BLaER1 (cell line): ENCODE results near the gene ARHGAP24.
A peak's percentile ranks its signal among the peaks of the same experiment; 100 is the strongest.
"Not testable (repeated sequence)": the region's sequence is repeated elsewhere in the genome, so short reads cannot be mapped to it uniquely, and the experiment has no call there.

Source experiments
- H3K27ac ChIP-seq: shearing (Covaris generic); formaldehyde crosslinking; 2 replicates; pipeline ENCODE4 v1.8.1; 2022
- H3K27me3 ChIP-seq: shearing (Covaris generic); formaldehyde crosslinking; 2 replicates; pipeline ENCODE4 v1.8.1; 2022
- H3K36me3 ChIP-seq: shearing (Covaris generic); formaldehyde crosslinking; 2 replicates; pipeline ENCODE4 v1.8.1; 2022
- H3K4me1 ChIP-seq: shearing (Covaris generic); formaldehyde crosslinking; 2 replicates; pipeline ENCODE4 v1.8.1; 2022
- H3K4me2 ChIP-seq: shearing (Covaris generic); formaldehyde crosslinking; 2 replicates; pipeline ENCODE4 v1.8.1; 2022
- H3K4me3 ChIP-seq: shearing (Covaris generic); formaldehyde crosslinking; 2 replicates; pipeline ENCODE4 v1.8.1; 2022
- H3K9ac ChIP-seq: shearing (Covaris generic); formaldehyde crosslinking; 2 replicates; pipeline ENCODE4 v1.8.1; 2022
- H3K9me3 ChIP-seq: shearing (Covaris generic); formaldehyde crosslinking; 2 replicates; pipeline ENCODE4 v1.8.1; 2022
- H4K20me1 ChIP-seq: shearing (Covaris generic); formaldehyde crosslinking; 2 replicates; pipeline ENCODE4 v1.8.1; 2022
- Cebpa-rat ChIP-seq: shearing (Covaris generic); IDR thresholded peaks from 2 replicates; pipeline ENCODE4 v1.8.1; 2022

ARHGAP24 gene

DNA sequence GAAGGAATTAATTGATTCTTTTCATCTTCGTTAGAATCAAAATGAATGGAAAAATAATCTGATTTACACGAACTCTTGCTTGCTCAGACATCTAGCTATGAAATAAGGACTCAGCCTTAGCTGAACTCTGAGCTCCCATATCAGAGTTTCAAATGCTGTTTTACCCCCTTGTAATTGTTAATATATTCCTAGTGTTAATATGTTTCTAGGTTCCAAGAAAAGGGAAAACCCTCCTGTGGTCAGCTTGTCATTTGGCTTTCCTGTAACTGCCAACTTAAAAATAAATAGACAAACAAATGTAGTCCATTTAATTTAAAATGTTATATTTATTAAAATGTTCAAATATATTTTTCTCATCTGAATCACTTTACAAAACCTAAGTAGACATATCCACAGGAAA is 432.1 kb downstream of the ARHGAP24 start:
- H4K20me1 ChIP-seq, result no peaks in the 10 kb centered on the region
- H3K4me1 ChIP-seq, result no peaks in the 10 kb centered on the region
- H3K4me2 ChIP-seq, result no peak overlapping the region
- no peak overlapping the region for H3K4me3 ChIP-seq
- H3K36me3 ChIP-seq, result no peaks in the 10 kb centered on the region
- H3K27me3 ChIP-seq, result no peaks in the 10 kb centered on the region
- no peak for TF ChIP-seq Cebpa-rat
- H3K9me3 ChIP-seq, result no peaks in the 10 kb centered on the region
- H3K9ac ChIP-seq, result no peak overlapping the region
- no peak overlapping the region for H3K27ac ChIP-seq

DNA sequence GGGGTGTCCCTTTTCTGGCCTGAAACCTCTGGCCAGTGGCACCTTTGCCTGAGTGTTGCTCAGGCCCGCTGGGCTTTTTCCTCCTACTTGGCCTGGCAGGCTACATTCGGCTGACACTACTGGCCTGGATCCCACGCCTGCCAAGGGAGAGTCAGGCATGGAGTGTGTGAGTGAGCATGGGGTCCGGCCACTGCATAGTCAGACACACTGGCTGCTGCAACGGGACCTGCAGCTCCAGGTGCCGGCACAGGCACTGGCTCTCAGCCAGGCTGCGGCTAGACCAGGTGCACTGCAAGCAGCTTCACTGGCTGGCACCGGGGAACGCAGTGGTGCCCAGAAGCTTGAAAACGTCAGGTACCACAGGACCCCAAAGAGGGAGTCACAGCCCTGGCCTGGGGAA is 434.9 kb downstream of the ARHGAP24 start:
- no peak overlapping the region for H3K4me3 ChIP-seq
- H3K4me1 ChIP-seq, result no peaks in the 10 kb centered on the region

DNA sequence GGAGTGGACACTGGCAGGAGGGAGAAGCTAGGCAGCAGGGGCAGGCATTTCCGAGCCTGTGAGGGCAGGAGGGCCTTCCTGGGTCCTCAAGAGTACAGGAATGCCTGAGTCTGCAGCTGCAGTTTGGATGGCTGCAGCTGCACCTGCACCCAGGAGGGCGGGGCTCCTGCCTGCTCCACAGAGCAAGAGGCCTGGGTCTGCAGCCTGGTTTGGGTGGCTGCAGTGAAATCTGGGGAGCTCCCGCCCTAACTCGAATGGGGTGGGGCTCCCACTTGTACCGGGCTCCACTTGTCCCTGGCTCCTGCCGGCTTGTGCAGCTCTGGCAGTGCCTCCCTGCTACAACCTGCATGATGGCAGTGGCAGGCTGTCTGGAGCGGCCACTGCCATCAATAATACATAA is 436.0 kb downstream of the ARHGAP24 start:
- Histone ChIP-seq H3K27me3 (no peaks in the 10 kb centered on the region), H3K9me3 (no peaks in the 10 kb centered on the region), H3K4me3 (no peak overlapping the region), H3K4me2 (no peak overlapping the region), H3K9ac (no peak overlapping the region), H3K4me1 (no peaks in the 10 kb centered on the region), H3K36me3 (no peaks in the 10 kb centered on the region), H4K20me1 (no peaks in the 10 kb centered on the region), H3K27ac (no peak overlapping the region)
- TF ChIP-seq Cebpa-rat, result no peak

More for the DNA sequence above, 434.9 kb downstream of the ARHGAP24 start:
- H3K9ac ChIP-seq, result no peak overlapping the region
- no peaks in the 10 kb centered on the region for H4K20me1 ChIP-seq
- H3K36me3 ChIP-seq, result no peaks in the 10 kb centered on the region
- H3K9me3 ChIP-seq, result no peaks in the 10 kb centered on the region
- H3K4me2 ChIP-seq, result no peak overlapping the region
- H3K27me3 ChIP-seq, result no peaks in the 10 kb centered on the region
- H3K27ac ChIP-seq, result no peak overlapping the region
- no peak for TF ChIP-seq Cebpa-rat

DNA sequence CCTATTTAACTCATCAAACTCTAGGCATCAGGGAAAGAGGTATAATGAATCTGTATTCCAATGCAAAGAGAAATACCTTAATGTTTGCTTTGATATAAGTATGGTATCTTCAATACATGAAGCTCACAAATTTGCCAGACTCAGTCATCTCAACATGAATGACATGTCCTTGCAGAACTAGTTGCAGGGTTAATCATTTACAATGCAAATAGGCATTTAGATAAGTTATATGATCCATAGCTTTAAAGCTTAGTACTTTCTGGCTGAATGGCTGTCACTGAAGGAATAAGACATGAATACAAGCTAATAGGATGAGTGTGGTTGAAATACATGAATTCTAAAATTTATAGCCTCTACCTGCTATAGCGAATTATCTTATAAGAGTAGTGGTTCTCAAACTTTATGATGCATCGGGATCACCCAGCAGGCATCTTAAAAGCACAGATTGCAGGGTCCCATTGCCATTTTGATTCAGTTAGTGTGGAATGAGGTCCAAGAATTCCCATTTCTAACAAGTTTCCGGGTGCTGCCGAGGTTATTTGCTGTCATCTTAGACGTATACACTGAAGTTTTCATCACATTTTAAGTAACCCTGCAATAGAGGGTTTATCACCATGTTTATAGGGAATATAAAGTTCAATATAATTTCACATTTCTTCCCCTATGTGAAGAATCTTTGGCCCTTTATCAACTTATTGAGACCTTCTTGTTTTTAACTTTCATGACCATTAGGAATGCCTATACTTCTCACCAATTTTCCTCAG is 439.2 kb downstream of the ARHGAP24 start:
- no peaks in the 10 kb centered on the region for H4K20me1 ChIP-seq
- no peaks in the 10 kb centered on the region for H3K9me3 ChIP-seq
- TF ChIP-seq Cebpa-rat, result no peak
- no peaks in the 10 kb centered on the region for H3K36me3 ChIP-seq
- no peak overlapping the region for H3K27ac ChIP-seq
- no peak overlapping the region for H3K4me3 ChIP-seq
- no peaks in the 10 kb centered on the region for H3K27me3 ChIP-seq
- H3K4me1 ChIP-seq, result no peaks in the 10 kb centered on the region
- H3K9ac ChIP-seq, result no peak overlapping the region
- H3K4me2 ChIP-seq, result no peak overlapping the region

DNA sequence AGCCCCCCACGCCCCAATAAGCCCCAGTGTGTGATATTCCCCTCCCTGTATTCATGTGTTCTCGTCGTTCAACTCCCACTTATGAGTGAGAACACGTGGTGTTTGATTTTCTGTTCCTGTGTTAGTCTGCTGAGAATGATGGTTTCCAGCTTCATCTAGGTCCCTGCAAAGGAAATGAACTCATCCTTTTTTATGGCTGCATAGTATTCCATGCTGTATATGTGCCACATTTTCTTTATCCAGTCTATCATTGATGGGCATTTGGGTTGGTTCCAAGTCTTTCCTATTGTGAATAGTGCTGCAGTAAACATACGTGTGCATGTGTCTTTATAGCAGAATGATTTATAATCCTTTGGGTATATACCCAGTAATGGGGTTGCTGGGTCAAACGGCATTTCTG is 440.6 kb downstream of the ARHGAP24 start:
- H3K27me3 ChIP-seq, H3K9me3 ChIP-seq, H3K4me1 ChIP-seq, H3K4me3 ChIP-seq, H3K9ac ChIP-seq, H4K20me1 ChIP-seq, H3K36me3 ChIP-seq, H3K4me2 ChIP-seq, H3K27ac ChIP-seq: not testable (repeated sequence)

DNA sequence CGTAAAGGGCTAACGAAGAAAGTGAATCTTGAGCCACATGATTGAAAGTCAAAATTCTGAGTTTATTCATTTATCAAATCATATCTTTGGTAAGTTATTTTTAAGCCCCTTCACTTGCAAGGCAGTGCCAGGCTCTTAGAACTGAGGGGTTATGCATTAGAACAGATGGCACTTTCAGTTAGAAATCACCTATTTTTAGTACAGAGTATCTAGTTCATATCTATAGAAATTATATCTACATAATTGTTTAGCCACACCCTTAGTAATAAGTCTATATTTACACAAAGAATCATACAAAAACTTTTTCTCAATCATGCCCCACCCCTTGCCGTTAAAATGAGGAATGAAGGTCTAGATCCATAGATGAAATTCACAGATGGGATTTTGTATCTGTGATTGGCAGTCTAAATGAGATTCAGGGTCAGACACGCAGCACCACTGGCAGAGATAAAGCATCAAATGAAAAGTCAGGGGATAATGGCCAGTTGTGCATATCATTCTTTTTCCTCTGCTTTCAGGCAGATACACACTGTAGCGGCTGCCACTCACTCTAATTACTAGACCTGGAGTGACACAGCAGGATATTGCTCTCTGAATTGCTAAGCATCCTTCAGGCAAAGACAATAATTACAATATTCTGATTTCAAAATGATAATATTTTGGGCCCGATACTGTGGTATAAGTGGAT is 444.4 kb downstream of the ARHGAP24 start:
- Histone ChIP-seq H3K4me3 (no peak overlapping the region), H3K4me2 (no peak overlapping the region), H3K36me3 (no peaks in the 10 kb centered on the region), H3K4me1 (no peaks in the 10 kb centered on the region), H3K27me3 (no peaks in the 10 kb centered on the region), H4K20me1 (no peaks in the 10 kb centered on the region), H3K9ac (no peak overlapping the region), H3K9me3 (no peaks in the 10 kb centered on the region), H3K27ac (no peak overlapping the region)
- TF ChIP-seq Cebpa-rat, result no peak

DNA sequence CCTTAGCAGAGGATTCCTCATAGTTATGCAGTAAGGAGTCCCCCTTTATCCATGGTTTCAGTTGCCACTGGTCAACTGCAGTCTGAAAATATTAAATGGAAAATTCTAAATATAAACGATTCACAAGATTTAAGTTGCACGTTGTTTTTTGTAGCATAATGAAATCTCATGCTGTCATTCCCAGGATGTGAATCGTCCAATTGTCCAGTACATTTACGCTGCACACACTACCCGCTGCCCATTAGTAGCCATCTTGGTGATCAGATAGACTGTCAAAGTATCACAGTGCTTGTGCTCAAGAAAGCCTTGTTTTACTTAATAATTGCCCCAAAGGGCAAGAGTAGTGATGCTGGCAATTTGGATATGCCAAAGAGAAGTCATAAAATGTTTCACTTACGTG is 450.1 kb downstream of the ARHGAP24 start:
- Histone ChIP-seq H3K9me3 (no peaks in the 10 kb centered on the region), H3K4me3 (no peak overlapping the region), H3K27ac (no peak overlapping the region), H3K27me3 (no peaks in the 10 kb centered on the region), H3K36me3 (no peaks in the 10 kb centered on the region), H3K4me2 (no peak overlapping the region), H3K9ac (no peak overlapping the region), H4K20me1 (no peaks in the 10 kb centered on the region), H3K4me1 (peaks cover 23% of the 10 kb centered on the region)
- no peak for TF ChIP-seq Cebpa-rat

DNA sequence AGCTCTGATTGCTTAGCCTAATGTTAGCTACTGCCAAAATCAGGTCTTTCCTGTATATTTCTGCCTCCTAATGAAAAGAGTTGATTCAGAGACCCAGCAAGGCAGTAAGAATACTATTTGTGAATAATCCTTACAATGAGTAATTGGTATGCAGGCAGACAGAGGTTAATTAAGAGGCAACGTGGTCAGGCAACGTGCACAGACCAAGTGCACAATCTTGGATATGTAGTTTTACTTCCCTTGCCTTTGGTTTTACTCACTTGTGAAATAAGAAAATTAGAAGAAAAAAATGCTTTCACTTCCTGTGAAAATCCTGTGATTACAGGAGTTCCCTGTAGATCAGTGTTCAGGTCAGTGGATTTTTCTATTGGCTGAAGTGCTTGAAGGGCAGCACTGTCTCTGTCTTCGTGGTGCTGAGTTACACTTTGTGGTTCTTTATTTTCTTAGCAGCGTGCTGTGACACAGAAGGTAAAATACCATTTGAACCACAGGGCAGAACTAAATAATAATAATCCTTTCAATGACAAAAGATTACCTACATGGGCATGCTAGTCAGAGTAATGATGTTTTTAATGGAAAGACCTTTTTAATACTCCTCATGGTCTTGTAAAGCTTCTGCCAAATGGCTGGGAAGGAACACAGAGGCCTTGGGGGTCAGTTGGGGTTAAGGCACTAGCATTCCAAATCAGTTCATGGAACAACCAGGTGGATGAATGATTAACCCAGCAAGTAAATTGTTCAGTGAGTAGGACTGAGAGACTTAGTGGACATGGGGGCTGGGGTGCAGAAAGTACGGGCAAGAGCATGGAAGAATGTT is 454.0 kb downstream of the ARHGAP24 start:
- no peak for TF ChIP-seq Cebpa-rat
- Histone ChIP-seq H3K27ac (no peak overlapping the region), H3K36me3 (no peaks in the 10 kb centered on the region), H3K4me3 (no peak overlapping the region), H3K4me1 (peaks cover 50% of the 10 kb centered on the region), H4K20me1 (no peaks in the 10 kb centered on the region), H3K27me3 (no peaks in the 10 kb centered on the region), H3K9ac (no peak overlapping the region), H3K4me2 (peak overlapping the region; percentile 66), H3K9me3 (no peaks in the 10 kb centered on the region)

DNA sequence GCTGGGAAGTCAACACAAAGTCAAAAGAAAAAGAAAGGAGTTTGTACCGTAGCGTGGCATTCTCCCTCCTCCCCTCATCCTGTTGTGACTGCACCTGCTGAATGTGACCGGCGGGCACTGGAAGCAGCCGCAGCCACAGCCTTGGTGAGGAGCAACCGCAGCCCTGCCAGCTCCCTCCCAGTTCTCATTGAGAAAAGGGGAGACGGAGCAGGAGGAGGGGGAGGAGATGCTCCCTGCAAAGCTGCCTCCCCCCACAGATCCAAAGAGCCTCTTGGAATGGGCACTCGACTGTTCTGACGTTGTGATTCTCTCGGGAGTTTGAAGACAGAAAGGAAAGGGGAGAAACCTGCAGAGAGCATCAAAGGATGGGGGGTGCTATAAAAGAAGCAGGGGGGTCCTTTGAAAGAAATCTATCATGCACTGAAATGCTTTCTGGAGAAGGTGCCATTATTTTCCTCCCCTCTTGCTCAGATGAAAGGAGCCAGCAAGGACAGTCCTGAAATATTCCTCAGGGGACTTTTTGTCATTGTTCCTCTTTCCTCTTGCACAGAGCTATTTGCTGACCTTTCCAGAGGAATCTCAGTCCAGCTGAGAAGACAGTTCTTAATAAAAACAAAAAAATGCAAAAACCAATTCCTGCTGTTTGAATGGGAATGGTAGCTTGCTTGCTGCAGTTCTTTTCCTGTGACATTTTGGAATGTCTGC is 455.2 kb downstream of the ARHGAP24 start:
- Histone ChIP-seq H3K27me3 (no peaks in the 10 kb centered on the region), H3K4me1 (peaks cover 57% of the 10 kb centered on the region), H3K9me3 (no peaks in the 10 kb centered on the region), H3K36me3 (no peaks in the 10 kb centered on the region), H4K20me1 (no peaks in the 10 kb centered on the region), H3K4me3 (no peak overlapping the region), H3K27ac (no peak overlapping the region), H3K9ac (no peak overlapping the region), H3K4me2 (peak overlapping the region; percentile 66)
- no peak for TF ChIP-seq Cebpa-rat
